ENCODE results near the gene APOE.

DNA sequence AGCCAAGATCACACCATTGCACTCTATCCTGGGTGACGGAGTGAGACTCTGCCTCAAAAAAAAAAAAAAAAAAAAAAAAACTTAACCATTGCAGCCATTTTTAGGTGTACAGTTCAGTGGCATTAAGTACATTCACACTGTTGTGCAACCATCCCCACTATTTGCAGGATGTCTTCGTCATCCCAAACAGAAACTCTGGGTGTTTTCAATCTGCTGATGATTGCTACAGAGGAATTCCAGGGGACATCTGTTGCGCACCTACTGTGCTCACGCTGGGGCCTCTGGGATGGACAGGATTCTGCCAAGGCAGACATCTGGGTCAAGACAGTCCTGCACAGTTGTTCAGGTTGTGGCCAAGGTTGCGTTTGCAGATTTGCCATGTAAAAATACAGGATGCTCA is 34.1 kb downstream of the APOE start:
- TF ChIP-seq, protein P1, sequence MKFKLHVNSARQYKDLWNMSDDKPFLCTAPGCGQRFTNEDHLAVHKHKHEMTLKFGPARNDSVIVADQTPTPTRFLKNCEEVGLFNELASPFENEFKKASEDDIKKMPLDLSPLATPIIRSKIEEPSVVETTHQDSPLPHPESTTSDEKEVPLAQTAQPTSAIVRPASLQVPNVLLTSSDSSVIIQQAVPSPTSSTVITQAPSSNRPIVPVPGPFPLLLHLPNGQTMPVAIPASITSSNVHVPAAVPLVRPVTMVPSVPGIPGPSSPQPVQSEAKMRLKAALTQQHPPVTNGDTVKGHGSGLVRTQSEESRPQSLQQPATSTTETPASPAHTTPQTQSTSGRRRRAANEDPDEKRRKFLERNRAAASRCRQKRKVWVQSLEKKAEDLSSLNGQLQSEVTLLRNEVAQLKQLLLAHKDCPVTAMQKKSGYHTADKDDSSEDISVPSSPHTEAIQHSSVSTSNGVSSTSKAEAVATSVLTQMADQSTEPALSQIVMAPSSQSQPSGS (IDR thresholded peaks at IDR 0.05; ENCODE audit: low read length), result no peak
- TF ChIP-seq EZH2 (IDR thresholded peaks at IDR 0.05; ENCODE audit: low read depth, low read length, severe bottlenecking), result no peak
- TF ChIP-seq, protein P2, sequence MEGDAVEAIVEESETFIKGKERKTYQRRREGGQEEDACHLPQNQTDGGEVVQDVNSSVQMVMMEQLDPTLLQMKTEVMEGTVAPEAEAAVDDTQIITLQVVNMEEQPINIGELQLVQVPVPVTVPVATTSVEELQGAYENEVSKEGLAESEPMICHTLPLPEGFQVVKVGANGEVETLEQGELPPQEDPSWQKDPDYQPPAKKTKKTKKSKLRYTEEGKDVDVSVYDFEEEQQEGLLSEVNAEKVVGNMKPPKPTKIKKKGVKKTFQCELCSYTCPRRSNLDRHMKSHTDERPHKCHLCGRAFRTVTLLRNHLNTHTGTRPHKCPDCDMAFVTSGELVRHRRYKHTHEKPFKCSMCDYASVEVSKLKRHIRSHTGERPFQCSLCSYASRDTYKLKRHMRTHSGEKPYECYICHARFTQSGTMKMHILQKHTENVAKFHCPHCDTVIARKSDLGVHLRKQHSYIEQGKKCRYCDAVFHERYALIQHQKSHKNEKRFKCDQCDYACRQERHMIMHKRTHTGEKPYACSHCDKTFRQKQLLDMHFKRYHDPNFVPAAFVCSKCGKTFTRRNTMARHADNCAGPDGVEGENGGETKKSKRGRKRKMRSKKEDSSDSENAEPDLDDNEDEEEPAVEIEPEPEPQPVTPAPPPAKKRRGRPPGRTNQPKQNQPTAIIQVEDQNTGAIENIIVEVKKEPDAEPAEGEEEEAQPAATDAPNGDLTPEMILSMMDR (IDR thresholded peaks at IDR 0.05; ENCODE audit: control extremely low read depth in 1 of 3, insufficient read depth in 1 of 3, low read depth in 1 of 3, low read length in 3 of 3), result no peak
- no peak for TF ChIP-seq SRF (IDR thresholded peaks at IDR 0.05; ENCODE audit: low read depth, low read length)
- TF ChIP-seq ASH2L (IDR thresholded peaks at IDR 0.05; ENCODE audit: low read length), result no peak

Measured in H1 (cell line).